DND-41 (cell line): Measurements from ENCODE around the gene GPR108.

Source experiments
- ATAC-seq: fragments of 200-7000 bp; cut with Tn5 transposase; 3 replicates; pipeline ENCODE4 v1.9.1; 2021; ENCODE audit warnings: low read depth; ENCODE audit not compliant: insufficient read depth
- DNase-seq: peaks from one replicate; pipeline ENCODE4 v3.0.0-alpha.2; 2020
- H2AFZ ChIP-seq: 2 replicates; pipeline ENCODE4 v1.6.0; 2012; ENCODE audit warnings: low read depth, low read length
- H3K27ac ChIP-seq: 2 replicates; pipeline ENCODE4 v1.5.1; 2012; ENCODE audit warnings: low read length, inconsistent platforms
- H3K27me3 ChIP-seq: fragments of 200-600 bp; sonication (generic); 2 replicates; pipeline ENCODE4 v1.6.0; 2012; ENCODE audit warnings: low read length, mild to moderate bottlenecking, inconsistent platforms; ENCODE audit not compliant: insufficient read depth, poor library complexity
- H3K36me3 ChIP-seq: 2 replicates; pipeline ENCODE4 v1.5.1; 2012; ENCODE audit warnings: low read length, inconsistent platforms; ENCODE audit not compliant: insufficient read depth
- H3K4me1 ChIP-seq: 2 replicates; pipeline ENCODE4 v1.5.1; 2012; ENCODE audit warnings: mild to moderate bottlenecking, low read length; ENCODE audit not compliant: insufficient read depth
- H3K4me2 ChIP-seq: 2 replicates; pipeline ENCODE4 v1.6.0; 2012; ENCODE audit warnings: mild to moderate bottlenecking, moderate library complexity, low read length, inconsistent platforms; ENCODE audit not compliant: insufficient read depth
- H3K4me3 ChIP-seq, 2 experiments: fragments of 200-600 bp in 1 of 2; shearing (Covaris generic) in 1 of 2; 2 replicates each; pipeline ENCODE4 v1.5.1; 2012 to 2016; ENCODE audit warnings: inconsistent platforms in 2 of 2, low read length in 2 of 2, mild to moderate bottlenecking in 2 of 2, low read depth in 1 of 2, moderate library complexity in 1 of 2
- H3K79me2 ChIP-seq: 2 replicates; pipeline ENCODE4 v1.6.0; 2012; ENCODE audit warnings: low read length, inconsistent platforms; ENCODE audit not compliant: insufficient read depth
- H3K9ac ChIP-seq: 2 replicates; pipeline ENCODE4 v1.6.0; 2012; ENCODE audit warnings: low read depth, mild to moderate bottlenecking, inconsistent platforms, low read length, moderate library complexity
- H3K9me3 ChIP-seq: 2 replicates; pipeline ENCODE4 v1.5.1; 2012; ENCODE audit warnings: low read length, moderate library complexity, mild to moderate bottlenecking, inconsistent platforms; ENCODE audit not compliant: insufficient read depth, severe bottlenecking
- H4K20me1 ChIP-seq: 2 replicates; pipeline ENCODE4 v1.6.0; 2012; ENCODE audit warnings: low read length; ENCODE audit not compliant: insufficient read depth
- CTCF ChIP-seq: IDR thresholded peaks from 2 replicates; pipeline ENCODE4 v1.5.1; 2012; ENCODE audit warnings: borderline replicate concordance, low read length, moderate library complexity, mild to moderate bottlenecking; ENCODE audit not compliant: poor library complexity, severe bottlenecking; ENCODE audit errors: extremely low read depth
- EZH2 ChIP-seq: IDR thresholded peaks from 3 replicates; pipeline ENCODE4 v1.6.1; 2012; ENCODE audit warnings: borderline replicate concordance, low read depth, mild to moderate bottlenecking, moderate library complexity, low read length, inconsistent platforms; ENCODE audit not compliant: severe bottlenecking

Gene GPR108

GRCh38 chr19:6743066-6743465, 5.7 kb upstream of the GPR108 start:
- Histone ChIP-seq H3K4me3 (no peak overlapping the region), H3K36me3 (peaks cover 26% of the 10 kb centered on the region), H3K79me2 (peaks cover 8% of the 10 kb centered on the region; the same call in 1 of the 2 replicates)

GRCh38 chr19:6740589-6741343, 3.4 kb upstream of the GPR108 start:
- DNase-seq, result no peak

More at GRCh38 chr19:6743066-6743465, 5.7 kb upstream of the GPR108 start:
- no peaks in the 10 kb centered on the region for H3K9me3 ChIP-seq
- no peak for DNase-seq
- H4K20me1 ChIP-seq, result no peaks in the 10 kb centered on the region
- H2AFZ ChIP-seq, result no peak overlapping the region
- H3K27ac ChIP-seq, result no peak overlapping the region
- no peak overlapping the region for H3K4me2 ChIP-seq
- TF ChIP-seq EZH2 (no peak), CTCF (no peak)
- H3K4me1 ChIP-seq, result peaks cover 32% of the 10 kb centered on the region
- ATAC-seq, result no peak
- H3K9ac ChIP-seq, result no peak overlapping the region
- no peaks in the 10 kb centered on the region for H3K27me3 ChIP-seq

GRCh38 chr19:6739883-6740588, 2.7 kb upstream of the GPR108 start:
- no peaks in the 10 kb centered on the region for H3K9me3 ChIP-seq
- H3K27me3 ChIP-seq, result no peaks in the 10 kb centered on the region
- H3K36me3 ChIP-seq, result peaks cover 21% of the 10 kb centered on the region
- H2AFZ ChIP-seq, result peak overlapping the region; percentile 69
- peaks cover 27% of the 10 kb centered on the region for H3K79me2 ChIP-seq
- H3K4me2 ChIP-seq, result peak overlapping the region; percentile 88
- H4K20me1 ChIP-seq, result peaks cover 3% of the 10 kb centered on the region; the same call in 1 of the 2 replicates
- no peak for TF ChIP-seq CTCF
- TF ChIP-seq EZH2, result no peak
- peak overlapping the region; percentile 55 to 68 for H3K4me3 ChIP-seq
- 0 out of 3 replicates have a peak, but pooled peaks have one; percentile 0 for ATAC-seq
- peaks cover 54% of the 10 kb centered on the region for H3K4me1 ChIP-seq
- DNase-seq, result no peak
- peak overlapping the region; percentile 71 for H3K9ac ChIP-seq
- peak overlapping the region; percentile 59 for H3K27ac ChIP-seq

More at GRCh38 chr19:6740589-6741343, 3.4 kb upstream of the GPR108 start:
- H3K79me2 ChIP-seq, result peaks cover 21% of the 10 kb centered on the region
- H3K4me3 ChIP-seq, result peak overlapping the region; percentile 55 to 68
- H3K4me2 ChIP-seq, result peak overlapping the region; percentile 88
- H3K36me3 ChIP-seq, result peaks cover 26% of the 10 kb centered on the region
- H3K9me3 ChIP-seq, result no peaks in the 10 kb centered on the region
- TF ChIP-seq CTCF, result no peak
- no peak for TF ChIP-seq EZH2
- peak overlapping the region; percentile 59; the same call in 1 of the 2 replicates for H3K27ac ChIP-seq
- peaks cover 47% of the 10 kb centered on the region for H3K4me1 ChIP-seq
- H3K9ac ChIP-seq, result peak overlapping the region; percentile 71
- no peak for ATAC-seq
- peak overlapping the region; percentile 69; the same call in 1 of the 2 replicates for H2AFZ ChIP-seq
- peaks cover 2% of the 10 kb centered on the region; the same call in 1 of the 2 replicates for H4K20me1 ChIP-seq
- H3K27me3 ChIP-seq, result no peaks in the 10 kb centered on the region
